OCI-LY7 (cell line): ENCODE data around the gene APOA1. TPM values are rescaled to one million over a fixed set of nuclear protein-coding genes. Genes with fewer than 3 reads are reported as not detected.

Experiments
- BruUV-seq: library from RNA; stranded (reverse); fragments of 400-500 nt; replicated peaks from 2 replicates; lab custom pipeline; 2021; lab: Mats Ljungman, UMichigan
- CTCF ChIA-PET: fragments of 300-600 bp; sonication (Branson Sonifier 250); formaldehyde crosslinking; loops from one replicate; lab custom pipeline; 2022; ENCODE audit warnings: antibody characterized with exemption; ENCODE audit not compliant: unreplicated experiment; lab: Charles Lee
- POLR2A ChIA-PET: fragments of 300-600 bp; sonication (Branson Sonifier 250); formaldehyde crosslinking; loops from one replicate; lab custom pipeline; 2022; ENCODE audit warnings: antibody characterized with exemption; lab: Charles Lee
- DNase-seq: peaks from one replicate; pipeline ENCODE4 v3.0.0-alpha.2; 2015; ENCODE audit warnings: low spot score
- H2AFZ ChIP-seq: fragments of 200-600 bp; sonication (generic), shearing (Covaris generic); 2 replicates; pipeline ENCODE4 v1.6.1; 2014; ENCODE audit warnings: mild to moderate bottlenecking, antibody characterized with exemption, low read length, moderate library complexity
- H3K27ac ChIP-seq: fragments of 200-600 bp; sonication (generic); 2 replicates; pipeline ENCODE4 v1.5.1; 2014; ENCODE audit warnings: mixed run types, low read depth, mild to moderate bottlenecking, moderate library complexity, low read length, inconsistent platforms; ENCODE audit not compliant: poor library complexity, severe bottlenecking
- H3K36me3 ChIP-seq: fragments of 200-600 bp; sonication (generic); 2 replicates; pipeline ENCODE4 v1.6.1; 2014; ENCODE audit warnings: mild to moderate bottlenecking, antibody characterized with exemption, low read length, moderate library complexity, mixed read lengths; ENCODE audit not compliant: insufficient read depth
- H3K4me1 ChIP-seq: fragments of 200-600 bp; sonication (generic); 2 replicates; pipeline ENCODE4 v1.5.1; 2014; ENCODE audit warnings: mild to moderate bottlenecking, low read length; ENCODE audit not compliant: insufficient read depth, poor library complexity, severe bottlenecking
- H3K4me2 ChIP-seq: fragments of 200-600 bp; sonication (generic); 2 replicates; pipeline ENCODE4 v1.6.1; 2014; ENCODE audit warnings: mild to moderate bottlenecking, low read length
- H3K4me3 ChIP-seq: fragments of 200-600 bp; sonication (generic); 2 replicates; pipeline ENCODE4 v1.5.1; 2014; ENCODE audit warnings: mild to moderate bottlenecking, low read depth, low read length; ENCODE audit not compliant: poor library complexity, severe bottlenecking
- H3K79me2 ChIP-seq: fragments of 200-600 bp; sonication (generic); 2 replicates; pipeline ENCODE4 v1.6.1; 2016; ENCODE audit warnings: low read depth, mild to moderate bottlenecking, low read length, moderate library complexity, mixed read lengths; ENCODE audit not compliant: insufficient read depth
- H3K9me2 ChIP-seq: fragments of 200-600 bp; sonication (generic); 2 replicates; pipeline ENCODE4 v1.6.1; 2016; ENCODE audit warnings: mild to moderate bottlenecking, low read length, mixed read lengths; ENCODE audit not compliant: insufficient read depth
- H3K9me3 ChIP-seq: fragments of 200-600 bp; sonication (generic); 2 replicates; pipeline ENCODE4 v1.6.1; 2014; ENCODE audit warnings: mild to moderate bottlenecking, mixed run types, low read length, mixed read lengths
- H4K20me1 ChIP-seq: fragments of 200-600 bp; sonication (generic); 2 replicates; pipeline ENCODE4 v1.6.1; 2014; ENCODE audit warnings: mild to moderate bottlenecking, antibody characterized with exemption, low read length, moderate library complexity, mixed read lengths; ENCODE audit not compliant: insufficient read depth
- CTCF ChIP-seq: fragments of 200-600 bp; sonication (generic); conservative IDR thresholded peaks from 2 replicates; pipeline ENCODE4 v1.5.1; 2014; ENCODE audit warnings: mild to moderate bottlenecking, antibody characterized with exemption, low read length, moderate library complexity, mixed read lengths
- EZH2phosphoT487 ChIP-seq: fragments of 200-600 bp; sonication (generic); IDR thresholded peaks from 2 replicates; pipeline ENCODE4 v1.6.1; 2018; ENCODE audit warnings: low read depth, borderline replicate concordance, mild to moderate bottlenecking, mixed run types, antibody characterized with exemption, low read length, moderate library complexity, mixed read lengths
- intact Hi-C: fragments of 100-400 bp; cut with micrococcal nuclease; formaldehyde crosslinking; loops from one replicate; pipeline ENCODE4 v1.10.0; 2022; ENCODE audit not compliant: unreplicated experiment
- total RNA-seq, 2 experiments: library from RNA; depleted of rRNA in 1 of 2; stranded (reverse); fragments of >200 nt in 1 of 2; shearing (Covaris generic) in 1 of 2; gene quantifications; 2 replicates each; pipeline ENCODE4 v1.2.3, GENCODE V29; 2014 to 2022

The APOA1 gene
- total RNA-seq, 2 experiments from 2014 or later: 0.22 TPM; not detected in 1

GRCh38 chr11:116811194-116811593, 26.2 kb downstream of the APOA1 start:
- DNase-seq: no peak
- H3K36me3 ChIP-seq: no peaks in the 10 kb centered on the region
- TF ChIP-seq CTCF (no peak), EZH2phosphoT487 (no peak)
- H3K27ac ChIP-seq: no peak overlapping the region
- intact Hi-C loops: no loop called here
- H3K4me2 ChIP-seq: no peak overlapping the region
- no peak overlapping the region for H2AFZ ChIP-seq
- BruUV-seq: no TSS peak
- ChIA-PET CTCF (no interaction called here), POLR2A (no interaction called here)
- H3K9me3 ChIP-seq: no peaks in the 10 kb centered on the region
- H3K9me2 ChIP-seq: no peaks in the 10 kb centered on the region
- no peaks in the 10 kb centered on the region for H3K79me2 ChIP-seq
- H3K4me1 ChIP-seq: no peaks in the 10 kb centered on the region
- H4K20me1 ChIP-seq: no peaks in the 10 kb centered on the region
- no peak overlapping the region for H3K4me3 ChIP-seq

- DNase-seq: no peak
- Histone ChIP-seq H3K9me3 (no peaks in the 10 kb centered on the region), H3K4me1 (no peaks in the 10 kb centered on the region), H3K4me3 (no peak overlapping the region), H4K20me1 (no peaks in the 10 kb centered on the region), H3K27ac (no peak overlapping the region), H3K9me2 (no peaks in the 10 kb centered on the region), H3K4me2 (no peak overlapping the region), H2AFZ (no peak overlapping the region), H3K79me2 (no peaks in the 10 kb centered on the region), H3K36me3 (no peaks in the 10 kb centered on the region)
- BruUV-seq: no TSS peak
- TF ChIP-seq EZH2phosphoT487: no peak
- no peak for TF ChIP-seq CTCF
- ChIA-PET CTCF (no interaction called here), POLR2A (no interaction called here)
- intact Hi-C loops: no loop called here
These were observed 28.9 kb downstream of the APOA1 start for GRCh38 chr11:116808262-116809175.
